NB4 (cell line): Measurements from ENCODE around the gene CAMTA1.

Experiments
- MAX ChIP-seq: IDR thresholded peaks from 2 replicates; pipeline ENCODE4 v1.6.1; 2011; ENCODE audit warnings: low read depth, low read length
- POLR2A ChIP-seq: IDR thresholded peaks from 2 replicates; pipeline ENCODE4 v1.6.1; 2011; ENCODE audit warnings: mild to moderate bottlenecking; ENCODE audit not compliant: insufficient read length; ENCODE audit errors: extremely low read depth

GRCh38 chr1:7228252-7228961 lies 443.2 kb downstream of the CAMTA1 start:
- TF ChIP-seq POLR2A: no peak
- no peak for TF ChIP-seq MAX
